Adrenal gland (tissue), 5 donors: ENCODE measurements around the gene SYT5.

Source experiments
- CTCF ChIP-seq, 6 experiments: fragments of 450-650 bp in 4 of 6; fragments of 200-600 bp in 2 of 6; sonication (generic) in 1 of 6; IDR thresholded peaks; 1 replicate in 5 of 6; 2 replicates in 1 of 6; pipeline versions ENCODE4 v1.5.1 to v1.8.0; 2016 to 2021; ENCODE audit warnings: antibody characterized with exemption in 6 of 6, mild to moderate bottlenecking in 2 of 6, moderate library complexity in 1 of 6
- POLR2A ChIP-seq, 2 donors: fragments of 450-650 bp; IDR thresholded peaks; one replicate each; pipeline ENCODE4 v1.6.1; 2017; ENCODE audit warnings: antibody characterized with exemption in 2 of 2, mild to moderate bottlenecking in 2 of 2, moderate library complexity in 1 of 2
- donor health status: DM: no; HTN: no; CAD: no.

- TF ChIP-seq CTCF (IDR thresholded peaks at IDR 0.05) (no peak), POLR2A (IDR thresholded peaks at IDR 0.05) (no peak)
Observed at GRCh38 chr19:55228403-55229031, 48.4 kb upstream of the SYT5 start, which contains the start of gene TMEM86B.
